Endothelial cell of umbilical vein (primary cell): ENCODE measurements around the gene GIPC3.

Experiments used
- POLR2A ChIP-seq: IDR thresholded peaks from 2 replicates; pipeline ENCODE4 v1.6.1; 2012; ENCODE audit warnings: low read depth, mild to moderate bottlenecking, control low read depth, low read length
- TF ChIP-seq, protein P1 (sequence below), 2 donors: IDR thresholded peaks; 1 replicate in 1 of 2; 2 replicates in 1 of 2; pipeline ENCODE4 v1.5.1; 2011; ENCODE audit warnings: low read length in 2 of 2, mild to moderate bottlenecking in 2 of 2, moderate library complexity in 2 of 2, control low read depth in 1 of 2, inconsistent platforms in 1 of 2, low read depth in 1 of 2; ENCODE audit not compliant: insufficient read depth in 1 of 2; ENCODE audit errors: extremely low read depth in 1 of 2
- TF ChIP-seq, protein P2 (sequence below): IDR thresholded peaks from 2 replicates; pipeline ENCODE4 v1.6.1; 2011; ENCODE audit not compliant: insufficient read depth, insufficient read length

- TF ChIP-seq, protein P1, sequence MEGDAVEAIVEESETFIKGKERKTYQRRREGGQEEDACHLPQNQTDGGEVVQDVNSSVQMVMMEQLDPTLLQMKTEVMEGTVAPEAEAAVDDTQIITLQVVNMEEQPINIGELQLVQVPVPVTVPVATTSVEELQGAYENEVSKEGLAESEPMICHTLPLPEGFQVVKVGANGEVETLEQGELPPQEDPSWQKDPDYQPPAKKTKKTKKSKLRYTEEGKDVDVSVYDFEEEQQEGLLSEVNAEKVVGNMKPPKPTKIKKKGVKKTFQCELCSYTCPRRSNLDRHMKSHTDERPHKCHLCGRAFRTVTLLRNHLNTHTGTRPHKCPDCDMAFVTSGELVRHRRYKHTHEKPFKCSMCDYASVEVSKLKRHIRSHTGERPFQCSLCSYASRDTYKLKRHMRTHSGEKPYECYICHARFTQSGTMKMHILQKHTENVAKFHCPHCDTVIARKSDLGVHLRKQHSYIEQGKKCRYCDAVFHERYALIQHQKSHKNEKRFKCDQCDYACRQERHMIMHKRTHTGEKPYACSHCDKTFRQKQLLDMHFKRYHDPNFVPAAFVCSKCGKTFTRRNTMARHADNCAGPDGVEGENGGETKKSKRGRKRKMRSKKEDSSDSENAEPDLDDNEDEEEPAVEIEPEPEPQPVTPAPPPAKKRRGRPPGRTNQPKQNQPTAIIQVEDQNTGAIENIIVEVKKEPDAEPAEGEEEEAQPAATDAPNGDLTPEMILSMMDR (IDR thresholded peaks at IDR 0.05; ENCODE audit: extremely low read depth in 1 of 2, insufficient read depth in 1 of 2, low read depth in 1 of 2, low read length in 2 of 2) = peak; percentile 85 to 97
- TF ChIP-seq, protein P2, sequence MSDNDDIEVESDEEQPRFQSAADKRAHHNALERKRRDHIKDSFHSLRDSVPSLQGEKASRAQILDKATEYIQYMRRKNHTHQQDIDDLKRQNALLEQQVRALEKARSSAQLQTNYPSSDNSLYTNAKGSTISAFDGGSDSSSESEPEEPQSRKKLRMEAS = no peak
- no peak for TF ChIP-seq POLR2A
Observed at GRCh38 chr19:3618144-3618810, 33.0 kb downstream of the GIPC3 start.
